Measurements from ENCODE around the gene CMBL.
"Not testable (repeated sequence)": the region's sequence is repeated elsewhere in the genome, so short reads cannot be mapped to it uniquely, and the experiment has no call there.

The CMBL gene

DNA sequence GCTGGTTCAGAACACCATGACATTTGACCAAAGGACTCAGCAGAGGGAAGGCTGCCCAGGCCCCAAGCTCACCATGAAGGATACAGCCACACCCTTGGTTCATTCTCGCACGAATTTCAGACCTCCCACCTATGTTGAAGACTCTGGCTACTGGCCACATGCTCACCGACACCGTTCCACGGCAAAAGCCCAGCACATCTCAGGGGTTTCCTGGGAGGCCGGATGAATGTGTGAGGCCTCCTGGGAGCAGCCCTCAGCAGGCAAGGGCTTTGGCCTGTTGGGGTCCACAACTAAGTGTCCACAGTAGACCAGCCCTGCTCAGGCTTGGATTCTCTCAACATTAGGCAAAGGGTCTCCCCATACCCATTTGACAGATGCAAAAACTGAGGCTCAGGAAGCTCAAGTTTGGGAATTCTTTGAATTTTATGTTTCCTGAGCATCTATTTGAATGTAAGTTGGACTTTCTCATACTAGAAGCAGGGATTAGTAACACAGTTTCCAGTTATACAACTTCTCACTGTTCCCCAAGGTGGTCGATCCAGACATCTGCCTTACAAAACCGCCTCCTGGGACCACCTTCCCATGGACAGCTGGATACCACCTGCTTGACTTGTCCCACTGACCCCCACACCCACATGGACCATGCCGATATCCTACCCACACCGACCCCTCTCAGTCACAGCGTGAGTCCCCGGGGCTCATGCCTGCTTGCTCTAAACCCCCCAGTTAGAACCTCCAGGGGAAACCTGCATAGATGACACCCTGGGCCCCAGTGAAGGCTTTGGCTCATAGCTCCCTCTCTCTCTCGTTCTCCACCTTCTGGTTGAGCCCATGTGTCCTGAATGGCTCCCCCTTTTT, 29.7 kb downstream of the CMBL start:
- no peak for DNase-seq (ENCODE audit: low spot score in 2 of 2)
- in situ Hi-C loops (cut with MboI; ENCODE audit: low sequenced_read_pairs), result no loop called here
- H3K9me3 ChIP-seq, result no peaks in the 10 kb centered on the region
- H3K4me1 ChIP-seq, result no peaks in the 10 kb centered on the region
- H3K4me3 ChIP-seq, result no peak overlapping the region
- H3K27me3 ChIP-seq (ENCODE audit: low read depth), result no peaks in the 10 kb centered on the region
- H3K36me3 ChIP-seq (replicated peaks), result no peaks in the 10 kb centered on the region

DNA sequence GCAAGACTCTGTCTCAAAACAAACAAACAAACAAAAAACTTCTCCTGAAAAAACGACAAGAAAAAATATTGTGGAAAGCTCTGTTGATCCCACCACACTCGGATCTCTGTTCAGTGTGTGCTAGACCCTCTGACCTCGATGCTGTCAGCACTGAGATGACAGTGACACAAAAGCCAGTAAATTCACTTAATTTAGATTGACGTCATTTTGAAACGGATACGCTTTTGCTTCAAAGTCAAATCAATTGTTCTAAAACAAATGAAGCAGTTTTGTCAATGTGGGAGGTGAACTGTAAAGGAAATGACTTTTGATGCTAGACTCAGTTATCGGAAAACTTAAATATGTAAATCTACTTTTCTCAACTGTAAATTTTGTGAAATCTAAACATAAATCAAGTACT, 31.0 kb downstream of the CMBL start:
- Histone ChIP-seq H3K4me3 (no peak overlapping the region), H3K27me3 (ENCODE audit: low read depth) (no peaks in the 10 kb centered on the region), H3K4me1 (no peaks in the 10 kb centered on the region), H3K36me3 (replicated peaks) (no peaks in the 10 kb centered on the region), H3K9me3 (no peaks in the 10 kb centered on the region)
- no peak for DNase-seq (ENCODE audit: low spot score in 2 of 2)
- in situ Hi-C loops (cut with MboI; ENCODE audit: low sequenced_read_pairs), result no loop called here

DNA sequence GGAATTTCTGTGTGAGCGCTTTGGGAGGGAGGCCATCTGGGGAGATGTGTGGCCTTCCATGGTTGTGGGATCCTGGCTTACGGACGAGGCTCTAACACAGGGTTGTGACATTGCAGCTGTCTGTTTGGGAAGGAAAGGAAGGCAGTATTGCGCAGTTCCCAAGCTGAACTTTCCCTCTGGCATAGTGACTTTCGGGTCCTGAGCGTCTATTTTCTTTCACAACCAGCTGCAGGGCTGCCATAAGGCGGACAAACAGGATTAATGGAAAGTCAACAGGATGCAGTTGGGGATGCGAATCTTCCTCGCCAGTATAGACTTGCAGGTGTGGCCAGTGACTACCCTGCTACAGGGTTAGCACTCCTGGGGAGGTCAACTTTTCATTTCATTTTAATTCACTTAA, 31.7 kb downstream of the CMBL start:
- H3K9me3 ChIP-seq, result no peaks in the 10 kb centered on the region

DNA sequence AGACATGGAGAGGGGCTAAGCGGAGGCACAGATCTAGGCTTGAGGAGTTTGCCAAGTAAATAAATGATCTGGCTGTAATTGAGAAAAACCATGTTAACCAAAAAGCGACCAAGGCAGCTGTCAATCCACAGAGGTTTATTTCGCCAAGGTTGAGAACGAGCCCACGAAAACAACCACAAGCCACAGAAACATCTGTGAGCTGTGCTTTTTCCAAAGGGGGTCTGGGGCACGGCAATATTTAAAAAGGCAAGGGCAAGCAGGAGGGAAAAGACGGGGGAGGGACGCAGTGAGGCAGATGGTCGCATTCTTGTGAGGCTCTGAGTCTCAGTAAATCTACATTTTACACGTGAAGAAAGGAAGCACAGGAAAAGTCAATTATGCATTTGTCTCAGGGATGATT, 32.2 kb downstream of the CMBL start:
- no peaks in the 10 kb centered on the region for H3K9me3 ChIP-seq
- H3K4me1 ChIP-seq, result no peaks in the 10 kb centered on the region
- H3K4me3 ChIP-seq, result no peak overlapping the region
- H3K27me3 ChIP-seq (ENCODE audit: low read depth), result no peaks in the 10 kb centered on the region
- DNase-seq (ENCODE audit: low spot score in 2 of 2), result no peak
- H3K36me3 ChIP-seq (replicated peaks), result no peaks in the 10 kb centered on the region
- in situ Hi-C loops (cut with MboI; ENCODE audit: low sequenced_read_pairs), result no loop called here

More for the DNA sequence above, 31.7 kb downstream of the CMBL start:
- Histone ChIP-seq H3K27me3 (ENCODE audit: low read depth) (no peaks in the 10 kb centered on the region), H3K4me3 (no peak overlapping the region), H3K4me1 (no peaks in the 10 kb centered on the region), H3K36me3 (replicated peaks) (no peaks in the 10 kb centered on the region)
- in situ Hi-C loops (cut with MboI; ENCODE audit: low sequenced_read_pairs), result no loop called here
- DNase-seq (ENCODE audit: low spot score in 2 of 2), result no peak

DNA sequence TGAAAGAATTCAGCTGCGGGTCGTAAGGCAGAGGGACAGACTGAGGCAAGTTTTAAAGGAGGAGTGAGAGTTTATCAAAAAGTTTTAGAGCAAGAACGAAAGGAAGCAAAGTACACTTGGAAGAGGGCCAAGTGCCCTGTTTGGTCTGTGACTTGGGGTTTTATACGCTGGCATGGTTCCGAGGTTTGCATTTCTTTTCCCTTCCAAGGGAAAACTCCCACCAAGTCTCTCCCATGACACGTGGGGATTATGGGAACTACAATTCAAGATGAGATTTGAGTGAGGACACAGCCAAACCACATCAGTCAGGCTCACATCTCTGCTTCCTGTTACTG, 34.9 kb downstream of the CMBL start:
- H3K27me3 ChIP-seq (ENCODE audit: low read depth); in situ Hi-C loops (cut with MboI; ENCODE audit: low sequenced_read_pairs); H3K36me3 ChIP-seq (replicated peaks); DNase-seq (ENCODE audit: low spot score in 2 of 2); H3K4me3 ChIP-seq; H3K9me3 ChIP-seq; H3K4me1 ChIP-seq: not testable (repeated sequence)

DNA sequence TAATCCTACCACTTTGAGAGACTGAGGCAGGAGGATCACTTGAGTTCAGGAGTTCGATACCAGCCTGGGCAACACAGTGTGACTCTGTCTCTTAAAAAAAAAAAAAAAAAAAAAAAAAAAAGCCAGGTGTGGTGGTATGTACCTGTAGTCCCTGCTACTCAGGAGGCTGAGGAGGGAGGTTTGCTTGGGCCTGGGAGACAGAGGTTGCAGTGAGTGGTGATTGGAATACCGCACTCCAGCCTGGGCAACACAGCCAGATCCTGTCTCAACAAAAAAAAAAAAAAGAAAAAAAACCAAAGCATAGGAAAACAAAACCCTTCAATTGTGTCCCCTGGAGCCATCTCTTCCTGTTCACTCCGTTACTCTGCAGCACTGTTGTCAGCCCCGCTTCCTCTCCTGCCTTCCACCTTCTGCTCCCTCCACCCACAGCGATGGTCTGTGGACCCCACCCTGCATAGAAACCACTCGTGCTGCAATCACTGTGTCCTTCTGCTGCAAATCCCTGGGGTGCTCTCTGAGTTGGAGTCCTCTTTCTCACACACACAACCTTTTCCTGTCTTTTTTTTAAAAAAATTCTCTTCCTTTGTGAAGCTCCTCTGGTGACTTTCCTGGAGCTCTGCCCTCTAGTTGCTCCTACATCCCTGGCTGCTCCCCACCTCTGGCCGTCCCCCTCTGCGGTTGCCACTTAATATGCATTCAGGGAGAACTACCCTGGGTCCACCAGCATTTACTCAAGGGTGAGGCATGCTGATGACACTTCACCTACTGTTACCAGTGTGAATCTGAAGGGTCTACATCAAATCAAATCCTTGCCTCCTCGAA, 35.4 kb downstream of the CMBL start:
- no peak for DNase-seq (ENCODE audit: low spot score in 2 of 2)
- no peaks in the 10 kb centered on the region for H3K27me3 ChIP-seq (ENCODE audit: low read depth)
- H3K36me3 ChIP-seq (replicated peaks), result no peaks in the 10 kb centered on the region
- in situ Hi-C loops (cut with MboI; ENCODE audit: low sequenced_read_pairs), result no loop called here
- H3K4me3 ChIP-seq, result no peak overlapping the region
- H3K9me3 ChIP-seq, result no peaks in the 10 kb centered on the region
- H3K4me1 ChIP-seq, result no peaks in the 10 kb centered on the region

DNA sequence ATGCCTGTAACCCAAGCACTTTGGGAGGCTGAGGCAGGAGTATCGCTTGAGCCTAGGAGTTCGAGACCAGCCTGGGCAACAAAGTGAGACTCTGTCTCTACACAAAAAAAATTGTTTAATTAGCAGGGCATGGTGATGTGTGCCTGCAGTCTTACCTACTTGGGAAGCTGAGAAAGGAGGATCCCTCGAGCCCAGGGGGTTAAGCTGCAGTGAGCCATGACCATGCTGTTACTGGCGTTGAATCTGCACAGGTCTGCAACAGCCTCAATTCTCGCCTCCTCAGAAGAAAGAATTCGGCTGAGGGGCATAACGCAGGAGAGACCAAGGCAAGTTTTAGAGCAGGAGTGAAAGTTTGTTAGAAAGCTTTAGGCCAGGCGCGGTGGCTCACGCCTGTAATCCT, 39.6 kb downstream of the CMBL start:
- H3K9me3 ChIP-seq, result no peaks in the 10 kb centered on the region
- H3K4me3 ChIP-seq, result no peak overlapping the region
- DNase-seq (ENCODE audit: low spot score in 2 of 2), result no peak
- H3K36me3 ChIP-seq (replicated peaks), result peaks cover 29% of the 10 kb centered on the region
- in situ Hi-C loops (cut with MboI; ENCODE audit: low sequenced_read_pairs), result no loop called here
- no peaks in the 10 kb centered on the region for H3K4me1 ChIP-seq
- no peaks in the 10 kb centered on the region for H3K27me3 ChIP-seq (ENCODE audit: low read depth)

DNA sequence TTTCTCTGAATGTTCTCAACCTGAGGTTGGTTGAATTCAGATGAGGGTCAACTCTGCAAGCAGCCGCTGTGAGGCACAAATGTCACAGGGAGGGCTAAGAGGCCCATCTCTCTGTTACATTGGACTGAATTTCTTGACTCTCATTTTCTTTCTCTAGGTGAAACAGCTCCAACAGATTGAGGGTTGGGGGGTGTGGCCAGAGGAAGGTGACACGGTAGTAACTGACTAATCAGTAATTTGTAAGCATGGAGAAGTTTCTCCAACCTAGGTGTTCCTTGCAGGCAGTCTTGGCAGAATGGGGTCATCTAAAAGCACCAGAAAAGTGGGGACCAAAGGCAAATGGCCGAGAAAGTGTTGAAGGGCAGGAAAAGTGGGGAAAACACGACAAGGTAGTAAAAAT, 40.9 kb downstream of the CMBL start:
- H3K36me3 ChIP-seq (replicated peaks), result peaks cover 42% of the 10 kb centered on the region
- in situ Hi-C loops (cut with MboI; ENCODE audit: low sequenced_read_pairs), result no loop called here
- no peaks in the 10 kb centered on the region for H3K4me1 ChIP-seq
- H3K4me3 ChIP-seq, result no peak overlapping the region
- H3K27me3 ChIP-seq (ENCODE audit: low read depth), result no peaks in the 10 kb centered on the region
- H3K9me3 ChIP-seq, result no peaks in the 10 kb centered on the region
- DNase-seq (ENCODE audit: low spot score in 2 of 2), result no peak

DNA sequence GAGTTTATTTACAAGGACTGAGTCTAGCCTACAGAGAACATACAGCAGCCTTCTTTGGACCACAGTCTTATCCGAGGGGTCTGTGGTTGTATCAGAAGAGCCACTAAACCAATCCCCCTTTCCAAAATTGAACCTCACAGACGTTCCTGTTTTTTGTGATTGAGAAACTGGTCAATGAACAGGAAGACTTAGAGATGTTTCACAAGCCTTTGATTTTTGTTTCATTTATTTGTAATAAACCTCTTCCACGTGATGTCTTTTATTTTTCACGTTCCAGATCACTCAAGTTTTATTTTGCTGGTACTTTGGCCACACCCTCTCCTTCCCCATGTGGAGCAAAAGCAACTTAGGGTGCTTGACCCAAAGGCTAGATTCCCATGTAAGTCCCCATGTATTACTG, 41.6 kb downstream of the CMBL start:
- in situ Hi-C loops (cut with MboI; ENCODE audit: low sequenced_read_pairs), result no loop called here
- H3K27me3 ChIP-seq (ENCODE audit: low read depth), result no peaks in the 10 kb centered on the region
- H3K4me3 ChIP-seq, result no peak overlapping the region
- no peaks in the 10 kb centered on the region for H3K9me3 ChIP-seq
- H3K36me3 ChIP-seq (replicated peaks), result peaks cover 49% of the 10 kb centered on the region
- H3K4me1 ChIP-seq, result no peaks in the 10 kb centered on the region
- no peak for DNase-seq (ENCODE audit: low spot score in 2 of 2)

DNA sequence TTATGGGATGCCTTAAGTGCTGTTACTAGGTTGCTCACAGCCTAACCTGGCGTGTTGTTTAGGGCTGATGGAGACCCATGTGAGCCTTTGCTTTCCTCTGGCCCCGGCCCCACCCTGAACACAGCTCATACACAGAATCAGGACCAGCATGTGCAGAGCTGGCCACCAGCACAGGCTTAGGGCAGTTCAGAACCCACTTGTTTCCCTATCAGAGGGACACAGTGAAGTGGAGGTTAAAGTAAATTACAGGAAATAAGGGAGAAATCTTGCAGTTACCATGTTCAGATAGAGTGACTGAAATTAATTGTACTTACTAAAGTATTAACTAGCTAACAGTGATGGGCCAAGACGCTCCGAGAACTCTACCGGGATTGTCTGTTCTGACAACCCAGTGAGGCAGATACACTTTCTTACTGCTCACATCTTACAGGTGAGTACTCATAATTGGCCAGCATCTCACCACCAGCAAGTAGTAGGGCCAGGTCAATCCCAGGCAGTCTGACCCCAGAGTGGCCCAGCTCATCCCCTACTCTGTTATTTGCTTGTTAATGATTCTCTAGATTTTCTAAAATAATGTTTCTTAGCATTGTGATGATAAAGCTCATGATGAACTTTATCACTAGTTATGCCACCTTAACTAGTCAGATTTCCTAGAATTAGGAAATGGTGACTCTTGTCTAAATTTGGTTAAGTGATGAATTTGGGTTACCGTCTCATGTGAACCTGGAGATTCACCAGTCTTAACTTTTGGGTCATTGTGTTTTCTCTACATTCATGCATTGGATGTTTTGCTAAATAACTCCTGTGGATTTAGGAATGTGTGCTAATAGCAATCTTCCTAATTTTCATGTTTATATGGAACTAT, 42.2 kb downstream of the CMBL start:
- no peaks in the 10 kb centered on the region for H3K9me3 ChIP-seq
- in situ Hi-C loops (cut with MboI; ENCODE audit: low sequenced_read_pairs), result no loop called here

DNA sequence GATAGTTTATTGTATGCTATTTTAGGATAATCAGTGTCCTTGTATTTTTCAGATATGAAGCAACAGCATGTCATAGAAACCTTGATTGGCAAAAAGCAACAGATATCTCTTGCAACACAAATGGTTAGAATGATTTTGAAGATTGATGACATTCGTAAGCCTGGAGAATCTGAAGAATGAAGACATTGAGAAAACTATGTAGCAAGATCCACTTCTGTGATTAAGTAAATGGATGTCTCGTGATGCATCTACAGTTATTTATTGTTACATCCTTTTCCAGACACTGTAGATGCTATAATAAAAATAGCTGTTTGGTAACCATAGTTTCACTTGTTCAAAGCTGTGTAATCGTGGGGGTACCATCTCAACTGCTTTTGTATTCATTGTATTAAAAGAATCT, 43.1 kb downstream of the CMBL start:
- H3K4me3 ChIP-seq, result no peak overlapping the region
- DNase-seq (ENCODE audit: low spot score in 2 of 2), result no peak
- H3K27me3 ChIP-seq (ENCODE audit: low read depth), result no peaks in the 10 kb centered on the region
- in situ Hi-C loops (cut with MboI; ENCODE audit: low sequenced_read_pairs), result no loop called here
- H3K36me3 ChIP-seq (replicated peaks), result peaks cover 64% of the 10 kb centered on the region
- H3K4me1 ChIP-seq, result no peaks in the 10 kb centered on the region
- H3K9me3 ChIP-seq, result no peaks in the 10 kb centered on the region

More for the DNA sequence above, 42.2 kb downstream of the CMBL start:
- no peak for DNase-seq (ENCODE audit: low spot score in 2 of 2)
- H3K4me1 ChIP-seq, result no peaks in the 10 kb centered on the region
- H3K27me3 ChIP-seq (ENCODE audit: low read depth), result no peaks in the 10 kb centered on the region
- H3K36me3 ChIP-seq (replicated peaks), result peaks cover 55% of the 10 kb centered on the region
- no peak overlapping the region for H3K4me3 ChIP-seq

DNA sequence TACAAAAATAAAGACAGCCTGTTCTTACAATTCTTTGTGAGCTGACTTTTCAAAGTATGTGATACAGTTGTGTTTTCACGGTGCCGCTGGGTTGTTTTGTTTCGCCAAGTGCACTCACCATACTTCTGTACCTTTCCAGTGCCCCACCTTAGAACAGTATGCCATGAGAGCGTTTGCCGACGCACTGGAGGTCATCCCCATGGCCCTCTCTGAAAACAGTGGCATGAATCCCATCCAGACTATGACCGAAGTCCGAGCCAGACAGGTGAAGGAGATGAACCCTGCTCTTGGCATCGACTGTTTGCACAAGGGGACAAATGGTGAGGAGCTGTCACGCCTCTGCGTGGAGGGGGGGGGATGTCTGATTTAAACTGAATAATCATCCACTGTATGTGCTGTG, 44.7 kb downstream of the CMBL start:
- Histone ChIP-seq H3K4me1 (no peaks in the 10 kb centered on the region), H3K9me3 (no peaks in the 10 kb centered on the region), H3K36me3 (replicated peaks) (peaks cover 80% of the 10 kb centered on the region), H3K27me3 (ENCODE audit: low read depth) (no peaks in the 10 kb centered on the region), H3K4me3 (no peak overlapping the region)
- no peak for DNase-seq (ENCODE audit: low spot score in 2 of 2)
- in situ Hi-C loops (cut with MboI; ENCODE audit: low sequenced_read_pairs), result no loop called here

DNA sequence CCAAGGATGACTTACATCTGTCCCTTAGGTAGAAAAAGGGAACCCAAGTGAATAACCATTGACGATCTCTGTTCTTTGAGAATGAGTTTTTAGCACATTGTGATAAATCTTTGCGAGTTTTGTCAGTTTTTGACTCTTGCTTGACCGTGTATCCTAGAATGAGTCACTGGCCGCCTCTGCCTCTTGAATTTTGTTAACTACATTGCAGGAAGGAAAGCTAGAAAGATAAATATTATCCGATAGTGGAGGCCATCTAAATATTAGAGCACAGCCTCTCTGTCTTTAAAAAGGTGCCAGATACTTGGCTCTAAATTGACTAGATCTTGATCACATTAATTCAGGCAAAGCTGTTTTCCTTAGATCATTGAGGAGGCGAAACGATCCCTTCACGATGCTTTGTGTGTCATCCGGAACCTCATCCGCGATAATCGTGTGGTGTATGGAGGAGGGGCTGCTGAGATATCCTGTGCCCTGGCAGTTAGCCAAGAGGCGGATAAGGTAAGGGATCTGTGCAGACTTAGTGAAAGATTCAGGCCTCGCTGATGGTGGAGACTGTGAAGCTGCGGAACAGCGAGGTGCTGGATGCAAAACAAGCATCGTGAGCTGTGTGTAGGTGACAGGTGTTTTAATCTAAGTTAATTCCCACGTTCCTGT, 45.5 kb downstream of the CMBL start:
- in situ Hi-C loops (cut with MboI; ENCODE audit: low sequenced_read_pairs), result no loop called here
- DNase-seq (ENCODE audit: low spot score in 2 of 2), result peak in 1 of 2 experiments; percentile 29
- Histone ChIP-seq H3K27me3 (ENCODE audit: low read depth) (no peaks in the 10 kb centered on the region), H3K36me3 (replicated peaks) (peaks cover 88% of the 10 kb centered on the region), H3K4me1 (no peaks in the 10 kb centered on the region), H3K4me3 (no peak overlapping the region), H3K9me3 (no peaks in the 10 kb centered on the region)

All from HAP-1 (cell line).